Peyer's patch (tissue), 4 donors: ENCODE results near the gene EVC2. TPM values are rescaled to one million over a fixed set of nuclear protein-coding genes. Genes with fewer than 3 reads are reported as not detected.

ENCODE experiments used
- DNase-seq, 3 donors: peaks; one replicate each; pipeline ENCODE4 v3.0.0-alpha.2; 2017 to 2019
- H3K27ac ChIP-seq, 4 donors: fragments of 200-600 bp; sonication (generic); one replicate each; pipeline ENCODE4 v1.5.1; 2016 to 2019
- H3K27me3 ChIP-seq, 2 donors: fragments of 200-600 bp; sonication (generic); one replicate each; pipeline ENCODE4 v1.5.1; 2019
- H3K36me3 ChIP-seq, 3 donors: fragments of 200-600 bp; sonication (generic); one replicate each; pipeline ENCODE4 v1.5.1; 2016 to 2019
- H3K4me1 ChIP-seq, 4 donors: fragments of 200-600 bp; sonication (generic); one replicate each; pipeline ENCODE4 v1.5.1; 2016 to 2019
- H3K4me3 ChIP-seq, 4 donors: fragments of 200-600 bp; sonication (generic); 1 replicate in 3 of 4; 2 replicates in 1 of 4; pipeline ENCODE4 v1.5.1; 2016 to 2019; ENCODE audit warnings: mild to moderate bottlenecking in 1 of 4
- H3K9me3 ChIP-seq, 4 donors: fragments of 200-600 bp; sonication (generic); one replicate each; pipeline ENCODE4 v1.5.1; 2016 to 2019; ENCODE audit warnings: mild to moderate bottlenecking in 1 of 4
- POLR2A ChIP-seq, 2 donors: fragments of 450-650 bp; IDR thresholded peaks; one replicate each; pipeline ENCODE4 v1.5.1; 2017; ENCODE audit warnings: antibody characterized with exemption in 2 of 2, mild to moderate bottlenecking in 2 of 2, moderate library complexity in 2 of 2
- total RNA-seq, 4 donors: library from RNA; depleted of rRNA; stranded (reverse); fragments of >200 nt; gene quantifications; one replicate each; pipeline ENCODE4 v1.1.0, GENCODE V29; 2016
- TF ChIP-seq, protein P1 (sequence below), 6 experiments: fragments of 450-650 bp in 4 of 6; fragments of 200-600 bp in 2 of 6; sonication (generic) in 1 of 6; IDR thresholded peaks; one replicate each; pipeline ENCODE4 v1.5.1; 2017 to 2019; ENCODE audit warnings: antibody characterized with exemption in 6 of 6, mild to moderate bottlenecking in 3 of 6, moderate library complexity in 1 of 6

Gene EVC2
- total RNA-seq, 4 donors from 2014 or later, result 0.70 to 32.2 (median 4.1) TPM

- no peak overlapping the region for H3K4me3 ChIP-seq
- peaks cover 0 to 3% (median 0%) of the 10 kb centered on the region in 4 donors for H3K9me3 ChIP-seq
- TF ChIP-seq, protein P1, sequence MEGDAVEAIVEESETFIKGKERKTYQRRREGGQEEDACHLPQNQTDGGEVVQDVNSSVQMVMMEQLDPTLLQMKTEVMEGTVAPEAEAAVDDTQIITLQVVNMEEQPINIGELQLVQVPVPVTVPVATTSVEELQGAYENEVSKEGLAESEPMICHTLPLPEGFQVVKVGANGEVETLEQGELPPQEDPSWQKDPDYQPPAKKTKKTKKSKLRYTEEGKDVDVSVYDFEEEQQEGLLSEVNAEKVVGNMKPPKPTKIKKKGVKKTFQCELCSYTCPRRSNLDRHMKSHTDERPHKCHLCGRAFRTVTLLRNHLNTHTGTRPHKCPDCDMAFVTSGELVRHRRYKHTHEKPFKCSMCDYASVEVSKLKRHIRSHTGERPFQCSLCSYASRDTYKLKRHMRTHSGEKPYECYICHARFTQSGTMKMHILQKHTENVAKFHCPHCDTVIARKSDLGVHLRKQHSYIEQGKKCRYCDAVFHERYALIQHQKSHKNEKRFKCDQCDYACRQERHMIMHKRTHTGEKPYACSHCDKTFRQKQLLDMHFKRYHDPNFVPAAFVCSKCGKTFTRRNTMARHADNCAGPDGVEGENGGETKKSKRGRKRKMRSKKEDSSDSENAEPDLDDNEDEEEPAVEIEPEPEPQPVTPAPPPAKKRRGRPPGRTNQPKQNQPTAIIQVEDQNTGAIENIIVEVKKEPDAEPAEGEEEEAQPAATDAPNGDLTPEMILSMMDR (IDR thresholded peaks at IDR 0.05), result no peak
- no peak for TF ChIP-seq POLR2A (IDR thresholded peaks at IDR 0.05)
- H3K27me3 ChIP-seq, result no peaks in the 10 kb centered on the region
- no peaks in the 10 kb centered on the region for H3K36me3 ChIP-seq
- no peak for DNase-seq
- H3K4me1 ChIP-seq, result no peaks in the 10 kb centered on the region
- H3K27ac ChIP-seq, result no peak overlapping the region
Observed at GRCh38 chr4:5713861-5714260, 5.5 kb upstream of the EVC2 start.

- TF ChIP-seq, protein P1 (IDR thresholded peaks at IDR 0.05), result no peak
- TF ChIP-seq POLR2A (IDR thresholded peaks at IDR 0.05), result no peak
- H3K27ac ChIP-seq, result no peak overlapping the region
- peaks cover 0 to 3% (median 0%) of the 10 kb centered on the region in 4 donors for H3K9me3 ChIP-seq
- no peaks in the 10 kb centered on the region for H3K27me3 ChIP-seq
- H3K4me3 ChIP-seq, result no peak overlapping the region
- no peaks in the 10 kb centered on the region for H3K36me3 ChIP-seq
- H3K4me1 ChIP-seq, result no peaks in the 10 kb centered on the region
- DNase-seq, result no peak
Observed at GRCh38 chr4:5712931-5713330, 4.6 kb upstream of the EVC2 start.

DNA sequence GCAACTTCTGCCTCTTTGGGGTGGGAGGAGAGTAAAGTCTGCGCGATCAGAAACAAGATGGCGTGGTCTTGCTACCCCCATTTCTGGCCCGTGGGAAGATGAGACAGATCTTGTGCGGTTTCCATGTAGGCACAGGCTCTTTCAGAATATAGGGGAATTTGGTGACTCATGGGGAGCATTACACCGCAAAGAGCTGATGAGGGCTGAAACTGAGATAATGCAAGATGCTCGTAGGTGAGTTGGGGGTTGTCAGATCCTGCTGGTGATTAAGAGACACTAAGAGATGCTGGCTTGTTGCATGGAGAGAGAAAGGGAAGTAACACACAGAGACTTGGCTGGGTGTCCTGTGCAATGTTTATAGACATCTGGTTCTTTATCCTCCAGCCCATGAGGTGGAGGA, 4.2 kb upstream of the EVC2 start:
- H3K36me3 ChIP-seq, result no peaks in the 10 kb centered on the region
- no peak for DNase-seq
- H3K9me3 ChIP-seq, result peaks cover 0 to 3% (median 0%) of the 10 kb centered on the region in 4 donors
- H3K27ac ChIP-seq, result no peak overlapping the region
- no peak overlapping the region for H3K4me3 ChIP-seq
- no peaks in the 10 kb centered on the region for H3K27me3 ChIP-seq
- H3K4me1 ChIP-seq, result peaks cover 0 to 1% (median 0%) of the 10 kb centered on the region in 4 donors
- no peak for TF ChIP-seq POLR2A (IDR thresholded peaks at IDR 0.05)
- TF ChIP-seq, protein P1 (IDR thresholded peaks at IDR 0.05), result no peak

- H3K27me3 ChIP-seq, result no peaks in the 10 kb centered on the region
- H3K4me3 ChIP-seq, result peak overlapping the region; percentile 21 to 55 (median 48)
- no peaks in the 10 kb centered on the region for H3K36me3 ChIP-seq
- peaks cover 0 to 3% (median 0%) of the 10 kb centered on the region in 4 donors for H3K9me3 ChIP-seq
- TF ChIP-seq POLR2A (IDR thresholded peaks at IDR 0.05), result no peak
- TF ChIP-seq, protein P1 (IDR thresholded peaks at IDR 0.05), result no peak
- DNase-seq, result no peak
- H3K27ac ChIP-seq, result peak overlapping the region in 3 of 4 donors; percentile 52 to 78 (median 60)
- H3K4me1 ChIP-seq, result peaks cover 0 to 5% (median 0%) of the 10 kb centered on the region in 4 donors
Observed at GRCh38 chr4:5711479-5712184, 3.3 kb upstream of the EVC2 start.

DNA sequence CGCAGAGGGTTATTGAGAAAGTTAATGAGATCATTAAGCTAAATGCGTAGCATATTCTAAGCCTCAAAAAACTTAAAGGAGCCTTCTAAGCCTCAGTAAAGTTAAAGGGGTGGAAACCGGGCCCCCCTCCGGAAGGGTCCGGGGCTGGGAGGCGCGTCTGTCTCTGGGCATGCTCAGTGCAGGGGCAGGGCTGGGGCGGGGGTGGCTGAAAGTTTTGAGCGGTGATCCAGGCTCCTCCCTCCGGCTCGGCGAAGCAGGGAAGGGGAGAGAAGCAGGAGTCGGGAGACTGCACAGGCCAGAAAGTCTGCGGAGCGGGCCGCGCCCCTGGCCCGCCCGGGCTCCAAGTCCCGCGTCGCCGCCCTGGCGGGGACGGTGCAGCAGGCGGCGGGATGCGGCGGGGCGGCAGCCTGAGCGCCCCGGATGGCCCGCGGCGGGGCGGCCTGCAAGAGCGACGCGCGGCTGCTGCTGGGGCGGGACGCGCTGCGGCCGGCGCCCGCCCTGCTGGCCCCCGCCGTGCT, 2.7 kb upstream of the EVC2 start, which contains the start of gene EVC:
Gene EVC (plus strand): TSS at position 241 of the 518 bp plus-strand sequence. CDS start 180 bp downstream, at position 421.
- Histone ChIP-seq H3K4me1 (peaks cover 0 to 5% (median 0%) of the 10 kb centered on the region in 4 donors), H3K36me3 (no peaks in the 10 kb centered on the region), H3K9me3 (peaks cover 0 to 3% (median 0%) of the 10 kb centered on the region in 4 donors), H3K27ac (peak within 1 kb of the TSS in 3 of 4 donors; percentile 52 to 78 (median 60)), H3K4me3 (peak within 1 kb of the TSS; percentile 30 to 55 (median 48)), H3K27me3 (no peaks in the 10 kb centered on the region)
- TF ChIP-seq, protein P1 (IDR thresholded peaks at IDR 0.05), result no peak
- no peak for TF ChIP-seq POLR2A (IDR thresholded peaks at IDR 0.05)
- DNase-seq, result peak; percentile 24 to 66 (median 60)
